Activated naive CD4-positive, alpha-beta T cell treated with anti-CD3 and anti-CD28 coated beads for 36 hours (primary cell): ENCODE results near the gene MGAM2. TPM values are rescaled to one million over a fixed set of nuclear protein-coding genes. Genes with fewer than 3 reads are reported as not detected.

Source experiments
- CTCF ChIA-PET: fragments of 350-600 bp; sonication (Branson Sonifier 250); formaldehyde crosslinking; loops from one replicate; lab custom pipeline; 2021; ENCODE audit warnings: antibody characterized with exemption; lab: Charles Lee
- DNase-seq: peaks from one replicate; pipeline ENCODE4 v3.0.0-alpha.2; 2020
- H3K27ac Mint-ChIP-seq: one replicate; pipeline ENCODE4 v1.8.0; 2021; ENCODE audit warnings: mild to moderate bottlenecking, mixed read lengths
- H3K27me3 Mint-ChIP-seq: one replicate; pipeline ENCODE4 v1.8.0; 2021; ENCODE audit warnings: low read depth, mixed read lengths
- H3K36me3 Mint-ChIP-seq: one replicate; pipeline ENCODE4 v1.8.0; 2021; ENCODE audit warnings: low read depth, mixed read lengths
- H3K4me1 Mint-ChIP-seq: one replicate; pipeline ENCODE4 v1.8.0; 2021; ENCODE audit warnings: low read depth, mixed read lengths
- H3K4me3 Mint-ChIP-seq: one replicate; pipeline ENCODE4 v1.8.0; 2021; ENCODE audit warnings: mild to moderate bottlenecking, moderate library complexity, mixed read lengths
- H3K9me3 Mint-ChIP-seq: one replicate; pipeline ENCODE4 v1.8.0; 2021; ENCODE audit warnings: mixed read lengths
- intact Hi-C: fragments of 100-400 bp; cut with micrococcal nuclease; formaldehyde crosslinking; loops from one replicate; pipeline ENCODE4 v1.15.1; 2023
- total RNA-seq, 2 experiments: library from RNA; stranded (reverse); gene quantifications; one replicate each; pipeline ENCODE4 v1.2.3, GENCODE V29; 2021

Gene MGAM2
- total RNA-seq, 2 experiments from 2014 or later, result not detected

GRCh38 chr7:142130267-142130666 lies 18.7 kb downstream of the MGAM2 start:
- Mint-ChIP-seq H3K4me1 (no peaks in the 10 kb centered on the region), H3K9me3 (no peaks in the 10 kb centered on the region), H3K4me3 (no peak overlapping the region), H3K27me3 (peaks cover 5% of the 10 kb centered on the region), H3K27ac (no peak overlapping the region), H3K36me3 (no peaks in the 10 kb centered on the region)
- intact Hi-C loops, result no loop called here
- DNase-seq, result no peak
- CTCF ChIA-PET, result no interaction called here

- Mint-ChIP-seq H3K4me3 (no peak overlapping the region), H3K27ac (no peak overlapping the region), H3K36me3 (no peaks in the 10 kb centered on the region), H3K9me3 (no peaks in the 10 kb centered on the region), H3K4me1 (no peaks in the 10 kb centered on the region), H3K27me3 (peaks cover 6% of the 10 kb centered on the region)
- intact Hi-C loops, result no loop called here
- no peak for DNase-seq
- CTCF ChIA-PET, result no interaction called here
These were observed 20.1 kb downstream of the MGAM2 start for GRCh38 chr7:142131439-142132185.

GRCh38 chr7:142133731-142134148 lies 22.2 kb downstream of the MGAM2 start:
- no peak overlapping the region for H3K4me3 Mint-ChIP-seq
- intact Hi-C loops, result no loop called here
- no peak overlapping the region for H3K27ac Mint-ChIP-seq
- H3K4me1 Mint-ChIP-seq, result no peaks in the 10 kb centered on the region
- H3K9me3 Mint-ChIP-seq, result no peaks in the 10 kb centered on the region
- H3K36me3 Mint-ChIP-seq, result no peaks in the 10 kb centered on the region
- H3K27me3 Mint-ChIP-seq, result peaks cover 3% of the 10 kb centered on the region
- DNase-seq, result no peak
- CTCF ChIA-PET, result interaction anchor here (0.9 kb wide), 1 partner anchor 875 kb away, joined by 5 read pairs; no protein-coding TSS in a partner anchor

GRCh38 chr7:142134909-142135308 lies 23.4 kb downstream of the MGAM2 start:
- no peak for DNase-seq
- CTCF ChIA-PET, result interaction anchor here (0.9 kb wide), 1 partner anchor 874 kb away, joined by 5 read pairs; no protein-coding TSS in a partner anchor

GRCh38 chr7:142138996-142139395 lies 27.5 kb downstream of the MGAM2 start:
- H3K36me3 Mint-ChIP-seq, result no peaks in the 10 kb centered on the region
- no peaks in the 10 kb centered on the region for H3K4me1 Mint-ChIP-seq
- H3K27ac Mint-ChIP-seq, result no peak overlapping the region
- no peak for DNase-seq
- CTCF ChIA-PET, result interaction anchor here (1.2 to 2.1 kb wide), 2 partner anchors 16 to 164 kb away, joined by 3 to 5 read pairs; no protein-coding TSS in a partner anchor
- H3K9me3 Mint-ChIP-seq, result no peaks in the 10 kb centered on the region
- peaks cover 1% of the 10 kb centered on the region for H3K27me3 Mint-ChIP-seq
- no peak overlapping the region for H3K4me3 Mint-ChIP-seq
- intact Hi-C loops, result no loop called here

More at GRCh38 chr7:142134909-142135308, 23.4 kb downstream of the MGAM2 start:
- no peak overlapping the region for H3K4me3 Mint-ChIP-seq
- H3K27me3 Mint-ChIP-seq, result peaks cover 3% of the 10 kb centered on the region
- intact Hi-C loops, result no loop called here
- no peaks in the 10 kb centered on the region for H3K4me1 Mint-ChIP-seq
- H3K36me3 Mint-ChIP-seq, result no peaks in the 10 kb centered on the region
- no peaks in the 10 kb centered on the region for H3K9me3 Mint-ChIP-seq
- H3K27ac Mint-ChIP-seq, result no peak overlapping the region

- H3K4me3 Mint-ChIP-seq, result no peak overlapping the region
- intact Hi-C loops, result no loop called here
These were observed 28.3 kb downstream of the MGAM2 start for GRCh38 chr7:142139597-142140400.

GRCh38 chr7:142140401-142140959 lies 29.0 kb downstream of the MGAM2 start:
- DNase-seq, result no peak
- no peaks in the 10 kb centered on the region for H3K9me3 Mint-ChIP-seq
- CTCF ChIA-PET, result interaction anchor here (2.1 kb wide), 1 partner anchor 165 kb away, joined by 5 read pairs; no protein-coding TSS in a partner anchor
- no peak overlapping the region for H3K4me3 Mint-ChIP-seq
- no peaks in the 10 kb centered on the region for H3K4me1 Mint-ChIP-seq
- peaks cover 1% of the 10 kb centered on the region for H3K27me3 Mint-ChIP-seq
- intact Hi-C loops, result no loop called here
- no peaks in the 10 kb centered on the region for H3K36me3 Mint-ChIP-seq
- no peak overlapping the region for H3K27ac Mint-ChIP-seq

More at GRCh38 chr7:142139597-142140400, 28.3 kb downstream of the MGAM2 start:
- Mint-ChIP-seq H3K9me3 (no peaks in the 10 kb centered on the region), H3K27me3 (peaks cover 1% of the 10 kb centered on the region), H3K4me1 (no peaks in the 10 kb centered on the region), H3K27ac (no peak overlapping the region), H3K36me3 (no peaks in the 10 kb centered on the region)
- CTCF ChIA-PET, result interaction anchor here (1.2 to 2.1 kb wide), 2 partner anchors 15 to 164 kb away, joined by 3 to 5 read pairs; no protein-coding TSS in a partner anchor
- no peak for DNase-seq

- no peak for DNase-seq
- intact Hi-C loops, result no loop called here
- Mint-ChIP-seq H3K27ac (no peak overlapping the region), H3K9me3 (no peaks in the 10 kb centered on the region), H3K36me3 (no peaks in the 10 kb centered on the region), H3K4me3 (no peak overlapping the region), H3K4me1 (no peaks in the 10 kb centered on the region), H3K27me3 (no peaks in the 10 kb centered on the region)
- CTCF ChIA-PET, result no interaction called here
These were observed 31.2 kb downstream of the MGAM2 start for GRCh38 chr7:142142702-142143101.

- Mint-ChIP-seq H3K27me3 (no peaks in the 10 kb centered on the region), H3K27ac (no peak overlapping the region), H3K4me3 (no peak overlapping the region), H3K9me3 (no peaks in the 10 kb centered on the region), H3K4me1 (no peaks in the 10 kb centered on the region), H3K36me3 (no peaks in the 10 kb centered on the region)
- CTCF ChIA-PET, result no interaction called here
- DNase-seq, result no peak
- intact Hi-C loops, result no loop called here
These were observed 34.6 kb downstream of the MGAM2 start for GRCh38 chr7:142146124-142146523.

GRCh38 chr7:142150356-142150755 lies 38.8 kb downstream of the MGAM2 start:
- Mint-ChIP-seq H3K9me3 (no peaks in the 10 kb centered on the region), H3K27ac (no peak overlapping the region), H3K4me3 (no peak overlapping the region), H3K4me1 (no peaks in the 10 kb centered on the region), H3K36me3 (no peaks in the 10 kb centered on the region), H3K27me3 (no peaks in the 10 kb centered on the region)
- DNase-seq, result no peak
- CTCF ChIA-PET, result no interaction called here
- intact Hi-C loops, result no loop called here

- no peak overlapping the region for H3K27ac Mint-ChIP-seq
- H3K4me3 Mint-ChIP-seq, result no peak overlapping the region
- H3K4me1 Mint-ChIP-seq, result no peaks in the 10 kb centered on the region
- no peaks in the 10 kb centered on the region for H3K27me3 Mint-ChIP-seq
- DNase-seq, result no peak
- H3K36me3 Mint-ChIP-seq, result no peaks in the 10 kb centered on the region
- intact Hi-C loops, result no loop called here
- CTCF ChIA-PET, result no interaction called here
- H3K9me3 Mint-ChIP-seq, result no peaks in the 10 kb centered on the region
These were observed 39.4 kb downstream of the MGAM2 start for GRCh38 chr7:142150869-142151268.

- Mint-ChIP-seq H3K9me3 (no peaks in the 10 kb centered on the region), H3K4me1 (no peaks in the 10 kb centered on the region), H3K27me3 (no peaks in the 10 kb centered on the region), H3K4me3 (no peak overlapping the region), H3K36me3 (no peaks in the 10 kb centered on the region), H3K27ac (no peak overlapping the region)
- intact Hi-C loops, result no loop called here
- DNase-seq, result no peak
- CTCF ChIA-PET, result no interaction called here
These were observed 40.6 kb downstream of the MGAM2 start for GRCh38 chr7:142152076-142152475.
